K562 (cell line): ENCODE data around the gene AHI1. TPM values are rescaled to one million over a fixed set of nuclear protein-coding genes. Genes with fewer than 3 reads are reported as not detected.

Experiments used
- BRF1 ChIP-seq: IDR thresholded peaks from 3 replicates; pipeline ENCODE4 v1.6.1; 2011; ENCODE audit warnings: borderline replicate concordance, mild to moderate bottlenecking; ENCODE audit not compliant: insufficient read length; ENCODE audit errors: extremely low read depth
- CCNT2 ChIP-seq: IDR thresholded peaks from 2 replicates; pipeline ENCODE4 v1.6.1; 2011; ENCODE audit warnings: borderline replicate concordance, low read depth, mild to moderate bottlenecking, moderate library complexity, mixed read lengths, low read length; ENCODE audit not compliant: insufficient read length; ENCODE audit errors: extremely low read depth
- CHD4 ChIP-seq: fragments of 200-600 bp; sonication (generic); IDR thresholded peaks from 3 replicates; pipeline ENCODE4 v1.6.1; 2012; ENCODE audit warnings: low read depth, mild to moderate bottlenecking, mixed read lengths, low read length, inconsistent platforms; ENCODE audit not compliant: insufficient read depth, insufficient replicate concordance, poor library complexity, severe bottlenecking
- CXXC5 ChIP-seq: fragments of 250-450 bp; sonication (Bioruptor Pico); IDR thresholded peaks from 2 replicates; pipeline ENCODE4 v1.8.0; 2022; ENCODE audit warnings: inconsistent platforms, mild to moderate bottlenecking, moderate library complexity
- EHMT2 ChIP-seq: fragments of 450-650 bp; IDR thresholded peaks from 2 replicates; pipeline ENCODE4 v1.6.1; 2018; ENCODE audit warnings: antibody characterized with exemption
- ETV5 ChIP-seq: sonication (generic); formaldehyde crosslinking; IDR thresholded peaks from 2 replicates; pipeline ENCODE4 v1.4.0; 2020; ENCODE audit warnings: low read depth, mild to moderate bottlenecking, missing genetic modification reagents
- HIVEP1 ChIP-seq: fragments of 250-450 bp; sonication (Bioruptor Pico); IDR thresholded peaks from 2 replicates; pipeline ENCODE4 v1.4.0; 2020; ENCODE audit warnings: mild to moderate bottlenecking
- HMG20A ChIP-seq: fragments of 450-650 bp; formaldehyde crosslinking; conservative IDR thresholded peaks from 2 replicates; pipeline ENCODE4 v1.4.0; 2020; ENCODE audit warnings: mild to moderate bottlenecking, mixed read lengths
- KLF16 ChIP-seq: IDR thresholded peaks from 2 replicates; pipeline ENCODE4 v1.6.1; 2016; ENCODE audit warnings: antibody characterized with exemption
- MTA1 ChIP-seq: fragments of 450-650 bp; IDR thresholded peaks from 2 replicates; pipeline ENCODE4 v1.6.1; 2017; ENCODE audit warnings: borderline replicate concordance
- NFIX ChIP-seq: fragments of 250-450 bp; sonication (Bioruptor Pico); IDR thresholded peaks from 2 replicates; pipeline ENCODE4 v1.4.0; 2020; ENCODE audit warnings: low read depth, mild to moderate bottlenecking, moderate library complexity
- SRSF3 ChIP-seq: fragments of 200-400 bp; formaldehyde crosslinking; IDR thresholded peaks from 2 replicates; pipeline ENCODE4 v1.6.1; 2016; ENCODE audit warnings: mild to moderate bottlenecking, low read length, moderate library complexity; ENCODE audit not compliant: insufficient read depth
- TEAD1 ChIP-seq, 2 experiments: fragments of 450-650 bp in 1 of 2; sonication (generic) in 1 of 2; formaldehyde crosslinking; IDR thresholded peaks; 2 replicates each; pipeline versions ENCODE4 v1.4.0 to v1.8.0; 2020 to 2022; ENCODE audit warnings: mild to moderate bottlenecking in 2 of 2, missing genetic modification reagents in 1 of 2
- ZFP1 ChIP-seq: fragments of 450-650 bp; formaldehyde crosslinking; IDR thresholded peaks from 2 replicates; pipeline ENCODE4 v1.4.0; 2020; ENCODE audit warnings: mild to moderate bottlenecking, mixed read lengths
- ZMIZ1 ChIP-seq, 2 experiments: fragments of 150-350 bp in 1 of 2; IDR thresholded peaks; 2 replicates each; pipeline ENCODE4 v1.6.1; 2012 to 2016; ENCODE audit warnings: low read depth in 2 of 2, low read length in 2 of 2, mild to moderate bottlenecking in 1 of 2, moderate library complexity in 1 of 2
- ZNF12 ChIP-seq: sonication (generic); formaldehyde crosslinking; IDR thresholded peaks from 2 replicates; pipeline ENCODE4 v1.4.0; 2020; ENCODE audit warnings: mild to moderate bottlenecking, missing genetic modification reagents
- ZNF239 ChIP-seq: fragments of 250-450 bp; sonication (Bioruptor Pico); IDR thresholded peaks from 2 replicates; pipeline ENCODE4 v1.4.0; 2020; ENCODE audit warnings: mild to moderate bottlenecking
- ZNF263 ChIP-seq: sonication (generic); formaldehyde crosslinking; IDR thresholded peaks from 2 replicates; pipeline ENCODE4 v1.8.0; 2022; ENCODE audit warnings: mild to moderate bottlenecking, missing genetic modification reagents, borderline replicate concordance
- ZNF277 ChIP-seq: fragments of 250-450 bp; sonication (Bioruptor Pico); IDR thresholded peaks from 2 replicates; pipeline ENCODE4 v1.8.0; 2022; ENCODE audit warnings: inconsistent platforms, mild to moderate bottlenecking, moderate library complexity, borderline replicate concordance
- ZNF584 ChIP-seq: fragments of 200-800 bp; sonication (Bioruptor generic); IDR thresholded peaks from 2 replicates; pipeline ENCODE4 v1.6.1; 2016; ENCODE audit warnings: low read depth, mild to moderate bottlenecking, missing genetic modification characterization, missing compliant biosample characterization
- ZNF830 ChIP-seq: fragments of 250-450 bp; sonication (Bioruptor Pico); IDR thresholded peaks from 2 replicates; pipeline ENCODE4 v1.5.0; 2021; ENCODE audit warnings: mild to moderate bottlenecking
- polyA plus RNA-seq, 8 experiments: library from polyadenylated mRNA; depleted of rRNA in 4 of 8; stranded (reverse) in 5 of 8; unstranded in 3 of 8; fragments of >200 nt; fragmentation: Nextera tagmentation in 2 of 8; fragmentation: Illumina TruSeq in 1 of 8; extraction: Ambion mirVana in 2 of 8; extraction: Trizol in 1 of 8; gene quantifications; 2 replicates each; pipeline versions ENCODE4 v1.2.1 to v1.2.3, GENCODE V29; 2011 to 2014; ENCODE audit warnings: inconsistent platforms in 1 of 8, missing spikeins in 1 of 8
- total RNA-seq, 7 experiments: library from RNA; depleted of rRNA in 6 of 7; stranded (reverse); fragments of >200 nt in 6 of 7; fragmentation: Illumina TruSeq in 2 of 7; extraction: Trizol in 2 of 7; gene quantifications; 2 replicates each; pipeline versions ENCODE4 v1.2.1 to v1.2.3, GENCODE V29; 2011 to 2021; ENCODE audit warnings: low replicate concordance in 1 of 7
- TF ChIP-seq, protein P1 (sequence below): sonication (generic); formaldehyde crosslinking; IDR thresholded peaks from 2 replicates; pipeline ENCODE4 v1.8.0; 2022; ENCODE audit warnings: mild to moderate bottlenecking, missing genetic modification reagents

AHI1 gene
- total and polyA plus RNA-seq, 9 of the 15 experiments (the other 6 are each of a cell fraction or from before 2014, with no cell fraction given) = 24.7 to 54.9 (median 32.2) TPM

DNA sequence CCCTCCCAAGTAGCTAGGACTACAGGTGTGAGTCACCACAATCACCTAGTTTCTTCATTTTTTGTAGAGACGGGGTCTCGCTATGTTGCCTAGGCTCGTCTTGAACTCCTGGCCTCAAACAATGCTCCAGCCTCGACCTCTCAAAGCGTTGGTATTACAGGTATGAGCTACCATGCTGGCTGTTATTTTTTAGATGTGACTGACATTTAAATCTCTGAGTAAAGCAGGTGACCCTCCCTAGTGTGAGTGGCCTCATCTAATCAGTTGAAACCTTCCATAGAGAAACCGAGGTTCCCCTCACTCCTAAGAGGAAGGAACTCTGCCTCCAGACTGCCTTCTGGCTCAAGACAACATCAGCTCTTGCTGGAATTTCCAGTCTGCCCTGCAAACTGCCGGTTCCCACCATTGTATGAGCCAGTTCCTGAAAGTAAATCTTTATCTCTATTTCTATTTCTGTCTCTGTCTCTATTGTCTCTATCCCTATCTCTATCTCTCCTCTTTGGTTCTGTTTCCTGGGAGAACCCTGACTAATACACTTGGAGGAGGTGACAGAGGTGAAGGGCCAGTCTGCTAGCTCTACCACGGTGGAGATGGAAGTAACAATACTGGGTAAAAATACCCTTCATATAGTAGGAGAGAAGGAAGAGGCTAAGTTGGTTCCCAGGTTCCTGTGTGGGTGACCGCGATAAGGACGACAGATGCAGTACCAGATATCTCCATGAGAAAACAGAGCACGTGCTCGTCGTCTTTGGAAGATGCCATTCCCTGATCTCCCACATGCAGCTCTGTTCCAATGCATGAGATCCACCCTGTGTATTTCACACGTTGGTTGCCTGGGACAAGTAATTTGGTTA lies 235.4 kb downstream of the AHI1 start (continued):
- TF ChIP-seq ZNF584 (CRISPR knock-in tag) (no peak; the same call in 1 of the 2 replicates), MTA1 (no peak), ZMIZ1 (IDR thresholded peaks at IDR 0.05; ENCODE audit: low read depth in 2 of 2, low read length in 2 of 2) (no peak), HMG20A (CRISPR knock-in tag) (no peak), ZNF12 (CRISPR knock-in tag) (no peak), EHMT2 (no peak), ZNF277 (CRISPR knock-in tag) (no peak), CHD4 (no peak), CXXC5 (CRISPR knock-in tag) (peak; percentile 84), CCNT2 (peak; percentile 29), ZNF239 (CRISPR knock-in tag) (no peak), KLF16 (no peak), NFIX (CRISPR knock-in tag) (no peak), TEAD1 (CRISPR knock-in tag; IDR thresholded peaks at IDR 0.05) (0 out of 4 replicates have a peak, but pooled peaks of 1 of the 2 experiments have one; percentile 8), ZNF263 (CRISPR knock-in tag) (peak; percentile 31; the same call in 1 of the 2 replicates), ZNF830 (CRISPR knock-in tag) (no peak), SRSF3 (no peak), HIVEP1 (CRISPR knock-in tag) (peak; percentile 55; the same call in 1 of the 2 replicates), ZFP1 (CRISPR knock-in tag) (no peak), BRF1 (no peak), ETV5 (CRISPR knock-in tag) (0 out of 2 replicates have a peak, but pooled peaks have one; percentile 25)
- TF ChIP-seq, protein P1, sequence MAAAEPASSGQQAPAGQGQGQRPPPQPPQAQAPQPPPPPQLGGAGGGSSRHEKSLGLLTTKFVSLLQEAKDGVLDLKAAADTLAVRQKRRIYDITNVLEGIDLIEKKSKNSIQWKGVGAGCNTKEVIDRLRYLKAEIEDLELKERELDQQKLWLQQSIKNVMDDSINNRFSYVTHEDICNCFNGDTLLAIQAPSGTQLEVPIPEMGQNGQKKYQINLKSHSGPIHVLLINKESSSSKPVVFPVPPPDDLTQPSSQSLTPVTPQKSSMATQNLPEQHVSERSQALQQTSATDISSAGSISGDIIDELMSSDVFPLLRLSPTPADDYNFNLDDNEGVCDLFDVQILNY (CRISPR knock-in tag) = no peak
